ENCODE measurements around the gene TECPR1.

The TECPR1 gene

DNA sequence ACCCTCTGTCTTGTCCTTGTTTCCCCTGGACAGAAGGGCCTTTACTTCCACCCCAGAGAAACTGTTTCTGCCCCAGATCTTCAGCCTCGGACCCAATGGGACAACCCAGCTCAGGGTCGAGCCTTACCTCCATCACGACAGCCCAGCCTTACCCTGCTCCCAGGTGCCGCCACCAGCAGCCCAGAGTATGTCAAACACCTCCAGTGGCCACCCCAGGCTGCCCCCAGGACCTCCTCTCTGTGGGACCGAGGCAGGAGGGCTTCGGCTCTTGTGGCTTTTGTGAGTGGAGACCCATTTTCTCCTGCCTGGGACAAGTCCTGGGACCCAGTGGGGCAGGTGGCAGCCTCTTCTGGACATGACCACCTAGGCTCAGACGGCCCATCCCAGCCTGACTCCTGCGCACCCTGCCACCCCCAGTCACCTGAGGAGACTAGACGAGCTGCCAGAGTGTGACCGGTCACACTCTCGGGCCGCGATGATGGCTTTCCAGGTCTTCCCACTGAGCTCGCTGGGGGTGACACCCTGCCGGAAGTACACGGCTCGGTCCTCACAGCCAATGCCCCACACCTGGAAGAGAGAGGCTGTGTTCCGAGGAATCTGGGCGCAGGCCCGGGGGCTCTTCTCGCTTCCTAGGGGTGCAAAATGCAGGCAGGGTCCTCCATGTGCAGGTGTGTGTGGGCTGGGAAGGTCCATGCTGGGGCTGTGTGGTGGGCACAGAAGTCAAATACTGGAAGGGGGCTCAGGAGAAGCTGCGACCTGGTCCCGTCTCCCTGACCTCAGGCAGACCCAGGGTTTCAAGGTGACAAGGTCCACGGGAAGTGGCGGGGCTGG lies 15.5 kb downstream of the TECPR1 start:
- TF ChIP-seq, protein P1, sequence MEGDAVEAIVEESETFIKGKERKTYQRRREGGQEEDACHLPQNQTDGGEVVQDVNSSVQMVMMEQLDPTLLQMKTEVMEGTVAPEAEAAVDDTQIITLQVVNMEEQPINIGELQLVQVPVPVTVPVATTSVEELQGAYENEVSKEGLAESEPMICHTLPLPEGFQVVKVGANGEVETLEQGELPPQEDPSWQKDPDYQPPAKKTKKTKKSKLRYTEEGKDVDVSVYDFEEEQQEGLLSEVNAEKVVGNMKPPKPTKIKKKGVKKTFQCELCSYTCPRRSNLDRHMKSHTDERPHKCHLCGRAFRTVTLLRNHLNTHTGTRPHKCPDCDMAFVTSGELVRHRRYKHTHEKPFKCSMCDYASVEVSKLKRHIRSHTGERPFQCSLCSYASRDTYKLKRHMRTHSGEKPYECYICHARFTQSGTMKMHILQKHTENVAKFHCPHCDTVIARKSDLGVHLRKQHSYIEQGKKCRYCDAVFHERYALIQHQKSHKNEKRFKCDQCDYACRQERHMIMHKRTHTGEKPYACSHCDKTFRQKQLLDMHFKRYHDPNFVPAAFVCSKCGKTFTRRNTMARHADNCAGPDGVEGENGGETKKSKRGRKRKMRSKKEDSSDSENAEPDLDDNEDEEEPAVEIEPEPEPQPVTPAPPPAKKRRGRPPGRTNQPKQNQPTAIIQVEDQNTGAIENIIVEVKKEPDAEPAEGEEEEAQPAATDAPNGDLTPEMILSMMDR (IDR thresholded peaks at IDR 0.05; ENCODE audit: insufficient read depth, missing control alignments): no peak
- DNase-seq (ENCODE audit: insufficient read length, low spot score): no peak
- no peak for FAIRE-seq

DNA sequence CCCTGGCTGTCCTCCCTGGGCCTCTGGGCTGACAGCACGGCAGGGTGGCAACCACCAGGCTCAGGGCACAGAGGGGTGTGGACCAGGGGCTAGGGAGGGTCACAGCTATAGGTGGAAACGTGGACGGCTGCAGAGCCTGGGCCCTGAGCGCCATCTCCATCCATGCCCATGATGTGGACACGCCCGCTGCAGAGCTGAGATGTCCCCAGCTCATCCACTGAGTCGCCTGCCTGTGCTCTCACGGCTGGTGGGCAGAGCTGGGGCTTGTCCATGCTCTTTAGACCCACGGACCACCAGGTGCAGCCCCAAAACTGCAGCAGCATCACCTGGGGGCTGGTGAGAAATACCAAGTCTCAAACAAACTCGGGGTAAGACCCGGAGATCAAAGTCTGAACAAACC lies 16.1 kb downstream of the TECPR1 start:
- TF ChIP-seq, protein P1 (IDR thresholded peaks at IDR 0.05; ENCODE audit: insufficient read depth, missing control alignments): no peak
- no peak for DNase-seq (ENCODE audit: insufficient read length, low spot score)
- FAIRE-seq: no peak

- no peak for DNase-seq (ENCODE audit: insufficient read length, low spot score)
- FAIRE-seq: no peak
Observed at GRCh38 chr7:98234429-98235147, 17.4 kb downstream of the TECPR1 start.

GRCh38 chr7:98233219-98234070 lies 18.6 kb downstream of the TECPR1 start:
- FAIRE-seq: no peak
- TF ChIP-seq, protein P1 (IDR thresholded peaks at IDR 0.05; ENCODE audit: insufficient read depth, missing control alignments): no peak
- no peak for DNase-seq (ENCODE audit: insufficient read length, low spot score)

More at GRCh38 chr7:98234429-98235147, 17.4 kb downstream of the TECPR1 start:
- TF ChIP-seq, protein P1 (IDR thresholded peaks at IDR 0.05; ENCODE audit: insufficient read depth, missing control alignments): no peak

GRCh38 chr7:98232799-98233198 lies 19.2 kb downstream of the TECPR1 start:
- FAIRE-seq (no peak), DNase-seq (ENCODE audit: insufficient read length, low spot score) (no peak)
- TF ChIP-seq, protein P1 (IDR thresholded peaks at IDR 0.05; ENCODE audit: insufficient read depth, missing control alignments): no peak

DNA sequence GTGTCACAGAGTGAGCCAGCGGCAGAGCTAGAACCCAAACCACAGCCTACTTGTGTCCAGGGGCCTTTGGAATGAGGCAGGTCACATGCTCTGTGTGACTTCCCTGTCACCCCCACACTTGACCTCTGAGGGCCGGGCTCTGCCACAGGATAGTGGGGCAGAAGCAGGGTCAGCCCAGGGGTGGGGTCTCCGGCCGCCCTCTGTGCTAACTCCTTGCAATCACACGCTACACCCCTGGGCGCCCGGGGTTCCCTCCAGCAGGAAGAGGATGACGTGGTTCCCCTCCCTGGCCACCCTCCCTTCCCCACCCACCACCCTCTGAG lies 19.8 kb downstream of the TECPR1 start:
- TF ChIP-seq, protein P1 (IDR thresholded peaks at IDR 0.05; ENCODE audit: insufficient read depth, missing control alignments): no peak
- DNase-seq (ENCODE audit: insufficient read length, low spot score) (no peak), FAIRE-seq (no peak)

All from D721Med (cell line).